Neural progenitor cell (in vitro differentiated cells): ENCODE data around the gene BCL6B. TPM values are rescaled to one million over a fixed set of nuclear protein-coding genes. Genes with fewer than 3 reads are reported as not detected.

ENCODE experiments used
- DNase-seq: peaks from one replicate; pipeline ENCODE4 v3.0.0-alpha.2; 2016; ENCODE audit warnings: low spot score
- H2AFZ ChIP-seq: fragments of 200-600 bp; sonication (generic); replicated peaks from 2 replicates; pipeline ENCODE4 v1.6.1; 2016; ENCODE audit warnings: antibody characterized with exemption
- H3F3A ChIP-seq: fragments of 200-600 bp; sonication (generic); 2 replicates; pipeline ENCODE4 v1.6.1; 2016; ENCODE audit warnings: antibody characterized with exemption, low read depth
- H3K27ac ChIP-seq: fragments of 200-600 bp; sonication (generic); 2 replicates; pipeline ENCODE4 v1.5.1; 2016; ENCODE audit warnings: mild to moderate bottlenecking
- H3K27me3 ChIP-seq: fragments of 200-600 bp; sonication (generic); 2 replicates; pipeline ENCODE4 v1.6.1; 2016; ENCODE audit warnings: mild to moderate bottlenecking, moderate library complexity
- H3K36me3 ChIP-seq: fragments of 200-600 bp; sonication (generic); 2 replicates; pipeline ENCODE4 v1.5.1; 2016
- H3K4me1 ChIP-seq: fragments of 200-600 bp; sonication (generic); 2 replicates; pipeline ENCODE4 v1.6.1; 2016; ENCODE audit warnings: mixed run types
- H3K4me2 ChIP-seq: fragments of 200-600 bp; sonication (generic); 2 replicates; pipeline ENCODE4 v1.6.1; 2016
- H3K4me3 ChIP-seq: fragments of 200-600 bp; sonication (generic); 2 replicates; pipeline ENCODE4 v1.5.1; 2016
- H3K79me2 ChIP-seq: fragments of 200-600 bp; sonication (generic); 2 replicates; pipeline ENCODE4 v1.6.1; 2016; ENCODE audit warnings: low read depth
- H3K9ac ChIP-seq: fragments of 200-600 bp; sonication (generic); 2 replicates; pipeline ENCODE4 v1.6.1; 2016
- H3K9me3 ChIP-seq: fragments of 200-600 bp; sonication (generic); 2 replicates; pipeline ENCODE4 v1.5.1; 2016; ENCODE audit warnings: low read depth
- H4K20me1 ChIP-seq: fragments of 200-600 bp; sonication (generic); 2 replicates; pipeline ENCODE4 v1.6.1; 2016; ENCODE audit warnings: low read depth
- H3K27ac Mint-ChIP-seq: 3 replicates; pipeline ENCODE4 v1.8.0; 2021; ENCODE audit warnings: mixed read lengths
- H3K27me3 Mint-ChIP-seq: 2 replicates; pipeline ENCODE4 v1.8.0; 2022; ENCODE audit warnings: low read depth, mild to moderate bottlenecking, inconsistent platforms, moderate library complexity, mixed read lengths; ENCODE audit not compliant: insufficient read depth
- H3K36me3 Mint-ChIP-seq: 3 replicates; pipeline ENCODE4 v1.8.0; 2021; ENCODE audit warnings: mixed read lengths
- H3K4me1 Mint-ChIP-seq: 3 replicates; pipeline ENCODE4 v1.8.0; 2021; ENCODE audit warnings: mixed read lengths
- H3K4me3 Mint-ChIP-seq: 3 replicates; pipeline ENCODE4 v1.8.0; 2021; ENCODE audit warnings: mild to moderate bottlenecking, moderate library complexity, mixed read lengths
- H3K9me3 Mint-ChIP-seq: 3 replicates; pipeline ENCODE4 v1.8.0; 2020; ENCODE audit warnings: mixed read lengths
- CTCF ChIP-seq: fragments of 200-600 bp; sonication (generic); IDR thresholded peaks from 2 replicates; pipeline ENCODE4 v1.5.1; 2017; ENCODE audit warnings: antibody characterized with exemption, mild to moderate bottlenecking
- EZH2 ChIP-seq: fragments of 200-600 bp; sonication (generic); IDR thresholded peaks from 2 replicates; pipeline ENCODE4 v1.6.1; 2017; ENCODE audit warnings: antibody characterized with exemption, mild to moderate bottlenecking, moderate library complexity
- EZH2phosphoT487 ChIP-seq: fragments of 200-600 bp; sonication (generic); IDR thresholded peaks from 2 replicates; pipeline ENCODE4 v1.6.1; 2017; ENCODE audit warnings: antibody characterized with exemption
- total RNA-seq: library from RNA; depleted of rRNA; stranded (reverse); fragments of >200 nt; gene quantifications from 2 replicates; pipeline ENCODE4 v1.2.3, GENCODE V29; 2015; ENCODE audit warnings: low replicate concordance

BCL6B gene
- total RNA-seq, 1 donor from 2014 or later, result 3.8 TPM

- H4K20me1 ChIP-seq, result peaks cover 3% of the 10 kb centered on the region
- H3K27ac ChIP-seq, result no peak overlapping the region
- no peak for TF ChIP-seq EZH2
- no peak for TF ChIP-seq EZH2phosphoT487
- no peak for TF ChIP-seq CTCF
- no peak overlapping the region for H3K4me3 ChIP-seq
- peaks cover 39% of the 10 kb centered on the region for H3K27me3 ChIP-seq
- H3K27ac Mint-ChIP-seq, result no peak overlapping the region
- peaks cover 8% of the 10 kb centered on the region for H3F3A ChIP-seq
- no peak overlapping the region for H3K9ac ChIP-seq
- H2AFZ ChIP-seq, result no peak overlapping the region
- no peaks in the 10 kb centered on the region for H3K36me3 ChIP-seq
- peaks cover 11% of the 10 kb centered on the region for H3K4me1 ChIP-seq
- peaks cover 5% of the 10 kb centered on the region for H3K36me3 Mint-ChIP-seq
- H3K27me3 Mint-ChIP-seq, result peaks cover 13% of the 10 kb centered on the region
- H3K4me2 ChIP-seq, result no peak overlapping the region
- peaks cover 3% of the 10 kb centered on the region for H3K9me3 Mint-ChIP-seq
- H3K79me2 ChIP-seq, result no peaks in the 10 kb centered on the region
- no peak for DNase-seq
- H3K4me1 Mint-ChIP-seq, result no peaks in the 10 kb centered on the region
- no peak overlapping the region for H3K4me3 Mint-ChIP-seq
- no peaks in the 10 kb centered on the region for H3K9me3 ChIP-seq
Observed at GRCh38 chr17:6994118-6994598, 28.7 kb upstream of the BCL6B start.

- no peak overlapping the region for H3K4me3 Mint-ChIP-seq
- H2AFZ ChIP-seq, result no peak overlapping the region
- no peak for TF ChIP-seq CTCF
- TF ChIP-seq EZH2phosphoT487, result no peak
- TF ChIP-seq EZH2, result no peak
Observed at GRCh38 chr17:6994666-6995256, 28.1 kb upstream of the BCL6B start.

GRCh38 chr17:6995500-6996255 is 27.2 kb upstream of the BCL6B start, which contains the start of gene ALOX12:
Gene ALOX12 (plus strand): TSS chr17:6996049. CDS start chr17:6996118, 69 bp downstream.
- no peak for TF ChIP-seq CTCF
- TF ChIP-seq EZH2, result peak; percentile 60
- TF ChIP-seq EZH2phosphoT487, result no peak
- no peak within 1 kb of the TSS for H3K4me3 Mint-ChIP-seq
- Histone ChIP-seq H3K4me1 (peaks cover 11% of the 10 kb centered on the region), H3F3A (peaks cover 8% of the 10 kb centered on the region), H3K9ac (no peak within 1 kb of the TSS), H3K36me3 (no peaks in the 10 kb centered on the region), H3K27ac (no peak within 1 kb of the TSS), H3K4me2 (peak within 1 kb of the TSS; percentile 81), H2AFZ (peak within 1 kb of the TSS; percentile 90), H4K20me1 (peaks cover 3% of the 10 kb centered on the region), H3K9me3 (no peaks in the 10 kb centered on the region), H3K79me2 (no peaks in the 10 kb centered on the region), H3K27me3 (peaks cover 39% of the 10 kb centered on the region), H3K4me3 (peak within 1 kb of the TSS; percentile 41)
- H3K27me3 Mint-ChIP-seq, result peaks cover 13% of the 10 kb centered on the region
- peak; percentile 71 for DNase-seq
- peaks cover 7% of the 10 kb centered on the region for H3K36me3 Mint-ChIP-seq
- H3K27ac Mint-ChIP-seq, result no peak within 1 kb of the TSS
- H3K9me3 Mint-ChIP-seq, result peaks cover 3% of the 10 kb centered on the region
- H3K4me1 Mint-ChIP-seq, result peaks cover 2% of the 10 kb centered on the region

More at GRCh38 chr17:6994666-6995256, 28.1 kb upstream of the BCL6B start:
- DNase-seq, result no peak
- peaks cover 13% of the 10 kb centered on the region for H3K27me3 Mint-ChIP-seq
- Histone ChIP-seq H3K36me3 (no peaks in the 10 kb centered on the region), H3K79me2 (no peaks in the 10 kb centered on the region), H3F3A (peaks cover 8% of the 10 kb centered on the region), H3K9me3 (no peaks in the 10 kb centered on the region), H3K4me1 (peaks cover 11% of the 10 kb centered on the region), H3K27ac (no peak overlapping the region), H3K4me2 (no peak overlapping the region), H3K9ac (no peak overlapping the region), H3K4me3 (no peak overlapping the region), H4K20me1 (peaks cover 3% of the 10 kb centered on the region), H3K27me3 (peaks cover 39% of the 10 kb centered on the region)
- no peak overlapping the region for H3K27ac Mint-ChIP-seq
- H3K4me1 Mint-ChIP-seq, result no peaks in the 10 kb centered on the region
- H3K9me3 Mint-ChIP-seq, result peaks cover 3% of the 10 kb centered on the region
- H3K36me3 Mint-ChIP-seq, result peaks cover 5% of the 10 kb centered on the region
